ENCODE data around the gene OLFM1.

DNA sequence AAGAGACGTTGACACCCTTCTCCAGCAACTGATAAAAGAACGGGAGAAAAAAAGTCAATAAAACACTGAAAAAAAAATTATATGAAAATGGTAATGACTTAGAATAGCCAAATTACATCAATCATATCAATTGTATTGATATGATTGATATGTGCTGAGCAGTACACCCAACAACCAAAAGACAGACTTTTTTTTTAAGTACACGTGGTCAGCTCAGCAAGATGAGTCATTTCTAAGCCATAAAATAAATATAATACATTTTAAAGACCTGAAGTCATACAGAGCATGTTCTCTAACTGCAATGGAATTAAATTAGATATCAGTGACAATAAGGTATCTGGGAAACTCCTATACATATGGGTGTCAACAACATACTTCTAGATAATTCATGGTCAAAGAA, 30.9 kb upstream of the OLFM1 start:
- TF ChIP-seq POLR2AphosphoS5 (IDR thresholded peaks at IDR 0.05; ENCODE audit: low read depth, low read length) (no peak), SIN3A (IDR thresholded peaks at IDR 0.05; ENCODE audit: borderline replicate concordance, insufficient read depth, low read length) (no peak), FOXP2 (optimal IDR thresholded peaks at IDR 0.05; ENCODE audit: borderline replicate concordance, extremely low read depth, extremely low read length, insufficient read depth) (no peak)

Measured in PFSK-1 (cell line).